GM18502 (cell line): ENCODE measurements around the gene PPP1R7.

Source experiments
- ATAC-seq: cut with Tn5 transposase; IDR thresholded peaks from one replicate; pipeline ENCODE4 v1.9.1; 2021; ENCODE audit warnings: mild to moderate bottlenecking; ENCODE audit not compliant: unreplicated experiment, poor library complexity

PPP1R7 gene

DNA sequence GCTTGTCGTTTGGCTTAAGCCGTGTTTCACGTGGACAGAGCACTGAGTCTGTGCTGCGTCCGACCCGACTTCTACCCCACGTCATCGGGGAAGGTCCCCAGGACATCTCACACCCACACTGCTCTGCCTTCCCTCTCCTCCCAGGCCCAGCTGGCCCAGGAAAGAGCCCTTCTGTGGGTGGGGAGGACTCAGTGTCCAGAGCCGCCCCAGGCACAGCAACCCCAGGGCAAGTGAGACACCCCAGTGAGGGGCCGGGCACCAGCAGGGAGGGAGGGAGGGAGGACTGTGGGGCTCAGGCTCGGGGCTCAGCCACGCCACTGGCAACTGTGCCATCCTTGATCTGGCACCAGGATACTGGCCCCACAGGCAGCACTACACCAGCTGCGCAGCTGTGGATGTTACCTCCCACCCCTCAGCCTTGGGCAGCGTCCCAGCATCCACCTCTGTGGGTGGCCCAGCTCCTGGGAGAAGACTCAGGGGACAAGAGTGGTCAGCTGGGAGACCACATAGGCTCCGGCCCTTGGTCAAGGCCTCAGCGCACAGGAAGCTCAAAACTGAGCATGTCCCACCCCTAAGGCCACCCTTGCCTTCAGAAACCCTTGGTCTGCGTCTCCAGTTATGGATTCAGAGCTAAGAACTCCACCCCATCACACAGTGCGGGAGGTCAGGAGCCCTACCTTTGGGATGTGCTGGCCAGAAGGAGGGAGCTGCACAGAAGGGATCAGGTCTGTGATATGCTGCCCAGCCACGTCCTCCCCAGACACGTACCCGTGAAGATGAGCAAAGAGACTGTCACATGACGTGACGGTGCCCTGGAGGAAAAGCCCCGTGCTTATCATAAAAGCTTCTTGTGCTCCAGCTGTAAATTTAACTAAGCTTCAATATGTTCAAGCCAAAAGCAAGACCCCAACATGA is 12.7 kb upstream of the PPP1R7 start:
- ATAC-seq = no peak

DNA sequence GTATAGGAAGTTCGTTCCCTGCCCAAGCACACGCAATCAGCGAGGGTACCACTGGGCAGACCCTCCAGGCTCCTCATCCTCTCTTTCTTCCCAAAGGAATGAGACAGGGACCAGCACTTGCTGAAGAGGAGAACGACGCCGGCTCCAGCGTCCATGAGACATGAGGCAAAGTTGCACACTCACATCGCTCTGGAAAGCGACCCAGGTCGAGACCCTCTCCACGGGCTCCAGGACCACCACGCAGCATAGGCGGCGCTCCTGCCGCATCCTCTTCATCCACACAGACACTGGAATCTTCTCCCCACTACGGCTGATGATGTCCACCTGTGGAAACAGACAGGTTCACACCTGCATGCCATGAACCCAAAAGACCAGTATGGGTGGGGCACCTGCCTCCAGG is 11.8 kb upstream of the PPP1R7 start:
- no peak for ATAC-seq

DNA sequence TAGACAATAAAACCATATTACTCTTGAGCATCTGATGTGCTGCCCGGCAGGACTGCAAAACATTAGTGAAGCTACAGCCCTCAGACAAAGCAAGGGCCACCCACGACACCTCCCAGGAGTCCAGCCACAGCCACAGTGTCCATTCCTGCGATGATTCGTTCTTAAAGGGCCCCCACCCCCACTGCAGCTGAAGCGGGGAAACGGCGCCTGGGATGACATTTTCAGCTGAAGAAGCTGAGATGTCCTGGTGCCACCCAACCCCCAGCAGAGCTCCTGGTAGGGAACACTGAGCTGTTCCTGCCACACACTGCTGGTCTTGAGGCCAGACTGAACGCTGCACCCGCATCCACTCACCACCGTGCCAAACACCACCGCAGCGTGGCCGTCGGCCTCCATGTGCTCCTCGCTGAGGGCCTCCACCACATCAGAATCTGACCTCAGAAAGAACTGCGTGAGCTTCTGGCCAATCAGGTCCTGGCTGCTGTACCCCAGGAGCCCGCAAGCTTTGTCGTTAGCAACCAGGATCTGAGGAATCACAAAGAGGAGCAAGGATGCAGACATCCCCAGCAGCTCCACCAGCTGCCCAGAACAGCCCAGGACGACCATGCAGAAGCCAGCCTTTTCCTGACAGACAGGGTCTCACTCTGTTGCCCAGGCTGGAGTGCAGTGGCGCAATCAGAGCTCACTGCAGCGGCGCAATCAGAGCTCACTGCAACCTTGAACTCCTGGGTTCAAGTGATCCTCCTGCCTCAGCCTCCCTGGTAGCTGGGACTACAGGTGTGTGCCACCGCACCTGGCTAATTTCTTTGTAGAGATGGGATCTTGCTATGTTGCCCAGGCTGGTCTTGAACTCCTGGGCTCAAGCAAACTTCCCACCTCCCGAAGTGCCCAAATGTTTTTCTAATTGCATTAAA is 10.5 kb upstream of the PPP1R7 start:
- ATAC-seq = no peak

DNA sequence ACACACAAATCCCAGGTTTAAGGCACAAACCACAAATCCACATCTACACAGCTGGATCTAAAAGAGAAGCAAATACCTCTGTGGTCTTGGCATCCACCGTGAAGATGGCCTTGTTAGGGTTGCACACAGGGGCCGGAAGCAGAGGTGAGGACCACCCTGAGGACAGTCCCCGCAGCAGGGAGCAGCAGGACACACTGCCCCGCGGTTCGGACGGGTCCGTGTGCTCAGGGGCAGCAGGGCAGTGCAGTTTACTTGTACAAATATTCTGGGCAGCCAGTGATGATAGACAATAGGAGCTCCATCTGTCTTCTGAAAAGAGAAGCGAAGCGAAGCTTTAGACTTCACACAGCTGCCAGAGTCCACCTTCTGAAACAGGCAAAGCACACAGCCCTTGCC is 9.8 kb upstream of the PPP1R7 start:
- no peak for ATAC-seq

DNA sequence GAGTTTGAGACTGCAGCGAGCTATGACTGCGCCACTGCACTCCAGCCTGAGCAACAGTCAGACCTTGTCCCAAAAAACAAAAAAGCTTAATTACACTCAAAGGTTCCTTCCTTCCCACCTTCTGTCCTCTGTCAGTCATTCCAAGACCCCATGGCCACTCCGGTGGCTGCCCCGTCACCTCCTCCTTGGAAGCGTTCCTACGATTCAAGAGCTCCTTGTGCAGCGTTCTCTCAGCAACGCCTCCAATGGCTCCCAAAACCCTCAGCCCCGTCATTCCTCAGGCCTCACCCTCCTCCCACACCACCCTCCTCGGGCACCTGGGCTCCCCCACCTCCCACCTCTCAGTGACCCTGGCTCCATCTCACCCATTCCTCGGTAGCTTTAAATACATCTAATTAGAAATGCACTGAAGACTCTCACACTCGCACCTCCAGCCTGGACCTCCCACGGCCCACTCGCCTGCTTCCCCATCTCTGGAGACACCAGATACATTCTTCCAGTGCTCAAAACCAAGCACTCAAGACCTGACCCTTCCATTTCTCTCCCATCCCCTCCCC is 9.0 kb upstream of the PPP1R7 start:
- ATAC-seq = no peak

DNA sequence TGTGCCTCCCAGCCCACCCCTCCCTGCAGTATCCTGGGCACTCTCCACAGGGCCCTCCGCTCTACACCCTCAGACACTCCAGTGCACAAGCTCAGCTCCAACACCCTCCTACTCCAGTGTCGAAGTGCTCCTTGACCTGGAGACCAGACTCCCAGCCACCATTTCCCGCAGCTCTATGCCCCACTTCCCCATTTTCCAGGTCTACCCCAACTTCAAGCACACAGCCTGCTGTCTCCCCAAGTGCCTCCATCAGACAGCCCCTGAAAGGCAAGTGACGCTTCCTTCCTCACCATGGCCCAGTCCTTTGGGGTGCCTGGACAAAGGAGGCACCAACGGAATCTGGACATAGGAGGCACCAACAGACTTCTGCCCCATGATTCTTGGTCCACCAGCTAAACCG is 8.2 kb upstream of the PPP1R7 start:
- no peak for ATAC-seq

DNA sequence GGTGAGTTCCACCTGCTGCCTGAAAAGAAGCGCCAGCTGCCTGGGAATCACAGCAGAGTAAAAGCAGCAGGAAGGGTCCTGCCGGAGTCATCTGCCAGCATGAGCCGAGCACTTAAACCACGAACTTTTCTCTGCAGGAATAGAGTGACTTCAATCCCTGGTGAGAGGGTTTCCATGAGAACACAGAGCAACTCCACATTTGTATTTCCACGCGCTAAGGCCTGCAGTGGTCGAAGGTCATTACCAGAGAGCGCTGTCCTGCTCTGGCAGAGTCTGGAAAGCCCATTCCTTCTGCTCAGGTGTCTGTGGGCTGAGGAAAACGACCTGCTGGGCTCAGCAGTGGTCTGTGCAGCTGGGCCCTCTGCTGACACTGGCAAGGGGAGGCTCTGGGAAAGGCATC is 7.7 kb upstream of the PPP1R7 start:
- ATAC-seq = no peak

DNA sequence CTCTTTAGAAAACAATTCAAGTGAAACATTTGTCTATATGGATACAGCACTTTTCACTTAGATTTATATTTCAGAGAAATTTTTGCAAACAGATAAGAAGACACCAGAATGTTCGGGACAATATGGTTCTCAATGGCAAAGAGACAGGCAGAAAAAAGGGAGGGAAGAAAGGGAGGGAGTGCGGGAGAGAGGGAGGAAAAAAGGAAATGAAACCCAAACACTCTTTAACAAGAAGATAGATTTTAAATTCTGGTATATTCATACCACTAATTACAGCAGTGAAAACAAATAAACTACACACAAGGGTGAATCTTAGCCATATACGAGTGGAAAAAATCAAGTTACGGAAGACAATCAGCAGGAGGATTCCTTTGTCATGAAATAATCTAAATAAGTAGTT is 4.0 kb upstream of the PPP1R7 start:
- ATAC-seq = no peak

DNA sequence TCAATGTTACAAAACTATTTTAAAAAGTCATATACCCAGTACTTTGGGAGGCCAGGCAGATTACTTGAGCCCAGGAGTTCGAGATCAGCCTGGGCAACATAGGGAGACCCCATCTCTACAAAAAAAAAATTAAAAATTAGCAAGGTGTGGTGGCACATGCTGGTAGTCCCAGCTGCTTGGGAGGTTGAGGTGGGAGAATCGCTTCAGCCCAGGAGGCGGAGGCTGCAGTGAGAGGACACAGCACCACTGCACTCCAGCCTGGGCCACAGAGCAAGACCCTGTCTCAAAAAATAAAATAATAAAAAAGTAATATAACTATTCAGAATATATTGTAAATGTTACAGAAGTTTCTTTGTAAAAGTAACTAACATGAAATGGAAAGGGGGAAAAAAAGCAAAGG is 2.9 kb upstream of the PPP1R7 start:
- no peak for ATAC-seq

DNA sequence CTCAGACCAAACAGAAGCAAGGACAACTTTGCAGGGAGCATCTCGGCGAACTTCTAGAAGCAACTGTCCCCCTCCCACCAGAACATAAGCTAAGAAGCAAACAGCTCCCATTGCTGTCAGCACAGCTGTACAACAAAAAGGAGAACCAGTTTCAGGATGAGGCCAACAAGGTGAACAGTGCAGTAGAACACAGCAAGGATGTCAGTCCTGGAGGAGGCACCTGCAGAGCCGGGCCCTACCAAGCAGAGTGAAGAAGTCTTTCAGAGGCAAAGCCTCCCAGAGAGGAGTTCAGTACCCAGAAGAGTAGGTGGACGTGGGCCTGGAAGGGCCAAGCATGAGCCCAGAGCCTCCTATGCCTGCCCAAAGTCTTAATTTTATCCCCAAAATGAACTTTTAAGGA is 2.0 kb upstream of the PPP1R7 start:
- ATAC-seq = no peak

DNA sequence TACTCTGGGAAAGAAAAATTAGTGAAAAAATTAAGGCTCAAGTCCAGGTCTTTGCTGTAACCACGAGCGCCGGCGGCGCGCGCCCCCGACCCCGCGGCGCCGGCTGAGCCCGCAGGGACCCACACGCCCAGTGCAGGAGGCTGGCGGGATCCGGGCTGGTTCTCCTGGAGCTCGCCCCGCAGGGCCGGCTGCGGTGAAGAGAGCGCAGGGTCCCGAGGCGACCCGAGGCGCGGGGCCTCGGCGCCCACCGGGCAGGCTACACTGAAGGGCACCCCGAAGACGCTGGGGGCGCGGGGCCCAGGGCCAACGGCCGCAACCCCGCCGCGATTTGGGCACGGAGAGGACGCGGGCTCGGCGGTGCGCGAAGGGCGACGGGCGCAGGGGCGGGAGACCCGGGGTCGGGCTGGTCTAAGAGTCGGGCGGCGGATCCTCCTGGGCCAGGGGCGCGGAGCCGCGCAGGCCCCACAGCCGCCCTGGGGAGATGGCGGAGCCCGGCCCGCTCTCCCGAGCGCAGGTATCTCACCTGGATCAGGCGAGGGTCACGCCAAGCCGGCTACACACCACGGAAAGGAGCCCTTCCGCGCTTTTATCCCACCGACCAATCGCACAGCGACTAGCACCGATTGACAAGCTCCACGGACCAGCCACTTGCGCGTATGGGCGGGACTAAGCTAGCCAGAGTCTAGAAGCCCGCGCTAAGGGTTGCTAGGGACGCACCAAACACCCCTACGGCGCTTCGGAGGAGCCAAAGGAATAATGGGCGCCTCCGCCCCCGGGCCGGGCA is 1.2 kb upstream of the PPP1R7 start, which contains the start of gene PASK:
Gene PASK, minus strand, starts transcription at position 582 of the 784 bp plus-strand sequence. CDS start 6,440 bp downstream, outside the sequence.
- ATAC-seq = peak; percentile 70

DNA sequence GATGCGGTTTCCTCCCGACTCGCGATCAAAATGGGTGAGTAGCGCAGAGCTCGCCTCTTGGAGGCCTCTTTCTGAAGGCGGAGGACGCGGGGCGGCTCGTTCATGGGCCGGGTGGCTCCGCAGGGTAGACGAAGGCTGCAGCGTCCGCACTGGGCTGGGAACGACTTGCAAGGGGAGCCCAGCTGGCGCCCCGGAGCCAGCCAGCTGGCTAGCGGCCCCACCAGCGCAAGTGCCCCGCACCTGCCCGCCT is 667 bp upstream of the PPP1R7 start:
- peak; percentile 16 for ATAC-seq

DNA sequence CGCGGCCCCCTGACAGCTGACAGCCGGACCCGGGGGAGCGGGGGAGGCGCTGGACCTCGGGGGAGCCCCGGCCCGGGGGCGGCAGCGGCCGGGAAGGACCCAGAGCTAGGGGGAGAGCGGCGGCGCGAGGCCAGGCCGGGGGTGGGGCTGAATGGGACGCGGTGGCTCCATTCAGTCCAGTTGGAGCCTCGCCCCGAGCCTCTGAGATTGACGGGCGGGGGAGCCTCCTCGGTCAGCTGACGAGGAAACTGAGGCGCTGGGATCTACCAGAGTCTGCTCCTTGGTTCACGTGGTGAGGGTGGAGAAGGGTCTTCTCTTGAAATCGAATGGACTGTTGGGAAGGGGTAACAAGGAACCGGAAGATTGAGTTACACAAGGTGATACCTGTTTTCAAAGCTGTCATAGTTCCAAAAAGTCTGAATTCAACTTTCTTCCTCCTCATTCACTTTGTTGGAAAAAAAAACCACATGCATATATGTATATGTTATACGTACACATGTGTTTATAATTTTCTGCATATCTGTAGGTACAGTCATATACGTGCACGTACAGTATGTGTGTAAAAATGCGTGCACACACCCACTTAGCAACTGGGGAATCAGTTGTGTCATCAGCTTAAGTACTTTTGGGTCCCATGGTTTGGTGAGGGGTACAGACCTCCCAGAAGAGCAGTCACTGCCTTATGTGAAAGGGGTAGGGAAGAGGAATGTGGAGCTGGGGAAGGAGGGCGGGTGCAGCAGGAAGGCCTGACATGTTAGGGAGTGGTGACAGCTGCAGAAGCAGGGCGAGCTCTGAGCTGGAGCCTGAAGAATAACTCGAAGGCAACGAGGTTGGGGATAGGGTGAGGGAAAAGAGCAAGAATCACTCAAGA is 628 bp downstream of the PPP1R7 start:
- ATAC-seq = no peak

DNA sequence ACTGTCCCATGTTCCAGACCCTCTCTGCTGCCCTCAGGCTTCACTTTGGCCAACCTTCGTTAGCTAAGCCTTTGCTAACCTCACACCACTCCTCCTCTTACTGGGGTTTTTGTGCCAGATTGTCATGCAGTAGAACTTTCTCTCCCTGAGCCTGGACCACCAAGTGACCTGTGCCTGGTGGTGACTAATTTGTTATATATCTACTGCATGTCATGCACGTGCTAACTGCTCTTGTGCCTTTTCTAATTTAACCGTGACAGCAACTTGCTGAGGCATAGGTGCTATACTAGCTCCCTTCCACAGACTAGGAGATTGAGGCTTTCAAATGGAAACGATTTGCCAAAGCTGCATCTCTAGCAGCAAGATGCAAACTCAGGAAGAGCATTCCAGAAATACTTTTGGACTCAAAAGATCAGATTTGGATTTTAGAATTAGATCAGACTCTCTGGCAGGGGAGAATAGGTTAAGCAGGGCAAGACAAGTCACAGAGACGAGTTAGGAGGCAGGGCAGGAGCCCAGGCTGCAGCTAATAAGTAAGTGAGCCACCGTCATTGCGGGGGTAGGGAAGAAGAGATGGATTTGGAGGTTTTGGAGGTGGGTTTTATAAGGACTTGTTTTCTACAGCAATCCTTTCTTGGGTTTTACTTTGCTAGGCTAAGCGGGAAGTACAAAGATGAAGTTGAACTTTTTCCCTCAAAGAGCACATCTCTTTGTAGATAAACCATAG is 1.8 kb downstream of the PPP1R7 start:
- ATAC-seq = no peak

DNA sequence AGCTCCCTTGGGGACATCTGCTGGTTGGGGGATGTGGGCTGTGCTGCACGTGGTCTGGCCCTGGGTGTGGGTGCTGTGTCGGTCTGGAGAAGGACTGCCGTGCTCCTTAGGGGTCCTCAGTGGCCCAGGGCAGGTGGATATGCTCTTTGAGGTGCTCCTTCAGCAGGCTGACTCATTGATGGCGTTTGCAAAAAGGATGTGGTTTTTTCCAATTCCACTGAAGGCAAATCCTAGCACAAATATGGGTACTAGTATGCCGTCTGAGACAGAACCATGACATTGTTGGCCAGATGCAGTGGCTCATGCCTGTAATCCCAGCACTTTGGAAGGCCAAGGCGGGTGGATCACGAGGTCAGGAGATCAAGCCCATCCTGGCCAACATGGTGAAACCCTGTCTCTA is 3.3 kb downstream of the PPP1R7 start:
- no peak for ATAC-seq

DNA sequence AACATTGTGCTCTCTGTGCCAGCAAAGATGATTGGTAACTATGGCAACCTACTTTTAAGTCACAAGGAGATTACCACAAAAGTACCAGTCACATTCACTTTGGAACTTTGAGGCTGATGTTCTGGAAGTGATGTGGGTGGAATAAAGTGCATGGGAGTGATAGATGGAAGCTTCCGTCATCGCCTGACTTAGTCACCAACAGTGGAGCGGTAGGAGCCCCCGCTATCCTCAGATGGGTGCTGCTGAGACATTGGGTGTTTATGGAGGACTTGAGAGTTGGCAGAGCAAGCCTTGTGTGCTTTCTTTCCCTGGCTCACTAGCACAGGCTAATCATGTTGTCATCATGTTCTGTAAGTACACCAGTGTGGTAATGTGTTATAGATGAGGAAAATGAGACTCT is 4.6 kb downstream of the PPP1R7 start:
- no peak for ATAC-seq

DNA sequence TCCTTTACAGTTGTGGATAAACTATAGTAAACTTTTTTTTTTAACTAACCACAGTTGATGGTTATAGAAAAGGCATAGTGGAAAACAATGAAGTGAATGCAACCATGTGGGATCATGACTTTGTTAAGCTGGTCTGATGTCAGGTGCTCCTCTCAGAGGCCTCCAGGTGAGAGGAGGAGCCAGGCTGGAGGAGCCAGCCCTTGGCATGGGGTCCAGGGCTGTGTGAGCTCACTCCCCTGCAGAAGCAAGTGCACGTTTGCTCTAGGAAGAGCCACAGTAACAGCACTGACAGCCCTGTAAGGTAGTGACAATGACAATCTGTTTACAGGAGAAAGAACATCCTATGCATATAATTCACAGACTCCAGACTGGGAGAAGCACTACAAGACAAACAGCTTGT is 5.7 kb downstream of the PPP1R7 start:
- ATAC-seq = no peak

DNA sequence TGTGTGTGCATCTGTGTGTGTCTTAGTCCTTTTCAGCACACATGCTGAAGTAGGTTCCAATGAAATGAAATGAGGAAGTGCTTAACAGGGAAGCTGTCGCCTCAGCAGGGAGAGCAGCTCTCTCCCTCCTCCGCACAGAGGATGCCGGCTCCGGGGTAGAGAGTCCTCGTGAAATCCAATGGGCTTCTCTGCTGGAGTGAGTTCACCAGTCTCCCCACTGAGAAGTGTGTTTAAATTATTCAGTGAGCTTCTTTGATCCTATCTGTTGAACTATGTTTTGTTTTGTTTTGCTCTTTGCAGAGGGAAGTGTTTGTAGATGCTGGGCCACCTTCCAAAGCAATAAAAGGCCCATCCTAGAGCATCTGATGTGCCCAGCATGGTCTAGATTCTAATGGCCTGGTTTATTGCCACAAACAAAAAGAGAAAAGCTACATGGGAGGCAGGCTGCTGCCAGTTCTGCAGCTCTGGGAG is 6.7 kb downstream of the PPP1R7 start:
- no peak for ATAC-seq
